GM18873 (cell line): Measurements from ENCODE around the gene NT5C3A.
"Not testable (repeated sequence)": the region's sequence is repeated elsewhere in the genome, so short reads cannot be mapped to it uniquely, and the experiment has no call there.

ENCODE experiments used
- ATAC-seq: cut with Tn5 transposase; IDR thresholded peaks from one replicate; pipeline ENCODE4 v1.9.1; 2021; ENCODE audit warnings: mild to moderate bottlenecking, moderate library complexity, moderate number of reproducible peaks; ENCODE audit not compliant: unreplicated experiment, low FRiP score

NT5C3A gene

DNA sequence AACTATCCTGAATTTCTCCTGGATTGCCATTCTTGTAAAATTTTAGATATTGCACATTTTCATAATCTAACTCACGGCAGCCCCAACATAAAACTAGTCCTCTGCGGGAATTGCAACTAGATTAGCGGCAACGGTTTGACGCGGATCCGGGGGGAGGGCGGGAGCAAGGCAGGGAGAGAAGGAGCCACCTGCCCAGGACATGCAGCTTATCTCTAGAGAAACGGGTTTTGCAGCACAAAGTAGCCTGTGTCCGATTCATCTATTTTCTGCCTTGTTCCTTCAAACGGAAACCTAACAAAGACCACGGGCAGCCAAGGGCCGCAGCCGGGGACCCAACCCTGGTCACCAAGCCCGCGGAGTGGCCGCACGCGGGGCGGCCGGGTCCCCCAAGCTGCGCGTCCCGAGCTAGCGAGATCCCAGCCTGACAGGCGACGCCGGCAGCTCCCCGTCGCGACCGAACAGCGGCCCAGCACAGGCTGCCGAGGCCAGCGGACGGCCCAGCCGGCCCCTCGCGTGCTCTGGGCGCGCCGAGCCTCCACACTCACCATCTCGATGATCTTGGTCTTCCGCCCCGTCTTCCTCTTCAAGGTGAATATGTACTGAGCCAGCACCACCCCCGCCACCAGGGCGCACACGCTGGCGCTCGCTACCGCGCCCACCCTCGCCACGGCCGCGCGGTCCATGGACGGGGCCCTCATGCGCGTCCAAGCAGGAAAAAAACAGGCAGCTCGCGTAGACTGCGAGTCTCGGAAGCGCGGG, at the start of gene NT5C3A:
Gene NT5C3A (minus strand): TSS at position 754 of the 759 bp plus-strand sequence. CDS start 71 bp downstream, at position 683.
- ATAC-seq = peak; percentile 38

DNA sequence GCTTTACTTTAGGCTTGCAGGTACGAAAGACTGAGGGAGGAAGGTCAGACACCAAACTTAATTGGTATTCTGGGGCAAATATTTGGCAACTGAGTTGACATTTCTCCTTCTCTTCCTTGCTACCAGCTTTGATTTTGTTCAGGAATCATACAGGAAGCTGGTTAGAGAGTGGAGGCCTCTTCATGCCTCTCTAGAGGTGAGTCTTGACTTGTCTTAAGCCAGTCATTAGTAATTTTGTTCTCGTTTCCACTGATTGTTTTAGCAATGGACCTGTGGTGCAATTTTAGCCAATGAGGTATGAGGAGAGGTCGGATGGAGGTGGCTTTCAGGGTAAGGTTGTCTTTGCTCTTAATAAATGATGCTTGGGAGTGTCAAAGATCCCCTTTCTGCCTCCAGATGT, 49.0 kb upstream of the NT5C3A start:
- ATAC-seq = no peak

DNA sequence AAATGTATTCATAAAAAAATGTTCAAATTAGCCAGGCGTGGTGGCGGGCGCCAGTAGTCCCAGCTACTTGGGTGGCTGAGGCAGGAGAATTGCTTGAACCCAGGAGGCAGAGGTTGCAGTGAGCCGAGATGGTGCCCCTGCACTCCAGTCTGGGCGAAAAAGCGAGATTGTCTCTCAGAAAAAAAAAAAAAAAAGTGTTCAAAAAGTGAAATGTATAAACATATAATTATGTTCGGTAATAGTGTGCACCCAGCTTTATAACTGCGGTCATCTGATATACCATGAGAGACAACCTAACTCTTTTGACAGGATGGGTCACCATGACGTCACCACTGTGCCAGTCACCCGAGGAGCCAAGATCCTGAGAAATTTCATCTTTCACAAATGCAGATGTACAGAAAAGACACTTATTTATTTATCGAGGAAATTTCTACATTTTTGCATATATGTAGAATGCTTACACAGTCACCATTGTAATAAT, 47.2 kb upstream of the NT5C3A start:
- no peak for ATAC-seq

DNA sequence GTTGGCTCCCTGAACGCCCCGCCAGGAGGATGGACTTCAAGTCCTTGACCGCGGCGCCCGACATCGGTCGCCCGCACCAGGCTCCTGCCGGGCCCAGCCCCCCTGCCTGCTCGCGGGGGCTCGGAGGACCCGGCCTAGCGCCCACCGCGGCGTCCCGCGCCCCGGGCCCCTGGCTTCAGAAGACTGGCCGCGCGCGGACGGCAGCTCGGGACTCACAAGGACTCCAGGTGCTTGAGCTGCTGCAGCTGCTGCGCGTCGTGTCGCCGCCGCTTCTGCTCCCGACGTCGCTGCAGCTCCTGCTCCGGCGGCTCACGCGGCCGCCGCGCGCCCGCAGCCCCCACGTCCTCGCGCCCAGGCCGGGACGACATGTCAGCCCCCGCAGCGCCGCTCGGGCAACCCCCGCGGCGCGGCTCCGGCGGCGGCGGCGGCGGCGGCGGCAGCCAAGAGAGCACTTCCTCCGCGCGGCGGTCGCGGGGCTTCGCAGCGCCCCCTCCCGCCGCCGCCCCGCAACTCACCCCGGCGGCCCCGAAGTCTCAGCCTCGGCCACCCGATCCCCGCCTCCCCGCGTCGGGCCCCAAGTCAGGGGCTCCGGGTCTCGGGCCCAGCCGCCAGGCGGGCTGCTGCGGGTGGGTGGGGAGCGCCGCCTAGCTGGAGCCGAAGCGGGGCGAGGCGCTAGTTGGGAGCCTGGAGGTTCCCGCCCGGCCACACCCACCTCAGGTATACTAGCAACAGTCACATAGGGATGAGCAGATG, 46.6 kb upstream of the NT5C3A start, which contains the start of gene RP9:
Gene RP9 (minus strand): TSS at position 400 of the 753 bp plus-strand sequence. CDS start 32 bp downstream, at position 368.
- ATAC-seq = peak; percentile 62

DNA sequence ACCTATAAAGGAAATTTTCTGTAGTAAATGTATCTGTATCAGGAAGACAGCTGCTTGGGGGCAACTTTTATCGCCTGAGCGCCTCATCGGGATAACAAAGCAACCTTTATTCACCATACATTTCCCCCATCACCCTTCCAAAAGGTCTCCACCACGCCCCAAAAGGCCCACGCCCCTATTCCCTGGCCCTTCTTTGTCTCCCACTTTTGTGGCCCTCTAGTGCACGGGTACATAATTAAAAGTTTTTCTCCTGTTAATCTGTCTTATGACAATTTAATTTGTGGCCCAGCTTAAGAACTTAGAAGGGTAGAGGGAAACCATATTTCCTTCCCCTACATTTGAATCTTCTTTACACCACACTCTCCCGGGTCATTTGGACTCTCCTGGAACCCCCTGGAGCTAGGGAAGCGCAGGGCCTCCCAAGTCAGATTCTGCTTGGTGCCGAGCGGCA, 46.0 kb upstream of the NT5C3A start:
- no peak for ATAC-seq

DNA sequence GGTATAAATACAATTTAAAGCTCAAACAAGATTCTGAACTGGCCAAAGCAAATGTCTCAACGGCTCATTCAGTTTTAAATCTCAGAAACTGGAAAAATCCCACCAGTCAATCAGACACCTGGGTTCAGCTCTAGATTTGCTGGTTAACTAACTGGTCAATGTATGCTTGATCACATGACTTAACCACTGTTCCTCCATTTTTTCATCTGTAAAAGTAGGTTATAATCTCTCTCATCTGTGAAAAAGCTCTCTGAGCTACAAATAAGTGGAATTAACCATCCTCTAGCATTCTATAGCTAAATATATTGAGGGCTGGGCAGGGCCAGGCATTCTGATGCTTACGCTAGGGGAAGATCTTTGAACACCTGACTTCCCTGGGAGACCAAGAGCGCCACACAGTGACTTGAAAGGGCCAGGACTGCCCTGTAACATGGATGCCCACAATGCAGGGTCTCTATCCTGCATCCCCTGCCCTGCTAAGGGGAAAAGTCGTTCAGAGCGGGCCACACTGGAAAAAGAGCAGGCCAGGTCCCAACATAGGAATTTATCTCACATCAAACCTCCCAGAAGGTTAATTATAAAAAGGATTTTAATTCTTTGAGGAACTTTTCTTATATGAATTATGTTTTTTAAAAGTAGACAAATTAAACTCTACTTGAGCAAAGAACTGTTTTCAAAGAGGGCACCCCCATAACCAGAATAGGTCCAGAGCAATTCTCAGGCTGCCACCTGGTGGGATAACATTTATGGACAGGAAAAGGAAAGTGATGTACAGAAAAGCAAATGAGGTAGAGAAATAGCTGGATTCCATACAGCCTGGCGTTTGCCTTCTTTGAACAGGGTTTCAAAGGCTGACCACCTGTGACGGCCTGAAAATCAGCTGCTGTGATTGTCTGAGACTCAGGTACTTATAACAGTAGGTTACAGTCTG, 44.8 kb upstream of the NT5C3A start:
- ATAC-seq = no peak

DNA sequence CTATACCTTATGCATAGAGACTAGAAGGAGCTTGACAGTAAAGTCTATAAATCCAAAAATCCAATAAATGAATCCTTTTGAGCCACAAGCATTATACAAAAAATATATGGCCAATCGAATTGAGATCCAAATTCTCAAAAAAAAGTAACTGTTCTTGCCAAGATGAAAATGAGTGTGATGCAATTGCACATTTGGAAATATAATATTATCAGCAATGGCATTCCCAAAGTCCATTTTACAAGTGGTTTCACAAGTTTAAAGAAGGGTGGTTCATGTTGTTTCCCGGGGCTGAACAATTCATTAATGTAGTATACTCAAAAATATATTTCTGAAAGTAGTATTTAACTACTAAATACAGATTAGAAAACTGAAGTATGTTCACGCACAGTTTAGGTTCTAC, 39.3 kb upstream of the NT5C3A start:
- ATAC-seq = no peak

DNA sequence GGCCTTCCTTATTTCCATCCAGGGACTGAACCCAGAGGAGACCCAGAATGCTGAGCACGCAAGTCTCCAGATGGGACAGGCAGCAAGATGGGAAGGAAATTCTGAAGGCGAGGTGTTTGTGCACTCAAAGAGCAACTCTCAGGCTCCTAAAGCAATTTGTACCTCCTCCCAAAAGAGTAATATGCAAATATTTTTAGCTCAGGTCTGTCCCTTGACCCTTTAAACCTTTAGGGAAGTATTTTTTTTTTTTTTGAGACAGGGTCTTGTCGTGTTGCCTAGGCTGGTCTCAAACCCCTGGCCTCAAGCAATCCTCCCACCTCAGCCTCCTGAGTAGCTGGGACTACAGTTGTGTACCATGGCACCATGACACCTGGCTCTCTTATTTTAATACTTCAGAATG, 38.2 kb upstream of the NT5C3A start:
- ATAC-seq = no peak

DNA sequence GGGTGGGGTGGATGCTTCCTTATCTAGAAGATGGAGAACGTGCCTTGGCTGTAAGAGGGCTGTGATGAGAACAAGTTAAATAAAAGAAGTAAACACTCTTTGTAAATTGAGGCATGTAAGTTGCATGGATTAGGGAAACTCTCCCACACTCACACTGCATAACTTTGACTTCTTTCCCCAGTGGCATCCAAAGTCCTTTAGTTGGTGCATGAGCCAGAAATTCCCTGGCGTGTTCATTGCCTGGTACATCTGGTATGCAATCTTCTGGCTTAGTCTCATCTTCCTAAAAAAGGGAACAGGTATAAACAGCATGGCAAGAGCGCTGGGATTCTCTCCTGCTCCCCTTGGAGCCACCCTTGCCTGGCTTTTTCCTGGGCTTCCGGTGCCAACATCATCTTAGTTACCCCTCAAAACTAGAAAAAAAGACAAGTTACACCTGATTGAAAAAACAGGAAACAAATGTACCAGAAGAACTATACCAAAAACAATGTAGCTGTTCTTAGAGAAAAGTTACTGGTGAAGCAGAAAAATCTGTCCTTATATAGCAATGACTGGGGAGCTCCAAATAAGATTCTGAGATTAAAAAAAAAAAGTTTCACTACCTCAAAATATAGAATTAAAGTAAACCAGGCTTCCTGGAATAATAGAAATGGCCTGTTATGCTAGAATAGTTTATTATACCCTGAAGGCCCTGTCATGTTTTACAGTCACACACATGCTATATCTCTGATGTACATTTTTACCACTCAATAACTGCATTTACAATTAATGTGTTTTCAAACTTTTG, 36.8 kb upstream of the NT5C3A start:
- ATAC-seq = no peak

DNA sequence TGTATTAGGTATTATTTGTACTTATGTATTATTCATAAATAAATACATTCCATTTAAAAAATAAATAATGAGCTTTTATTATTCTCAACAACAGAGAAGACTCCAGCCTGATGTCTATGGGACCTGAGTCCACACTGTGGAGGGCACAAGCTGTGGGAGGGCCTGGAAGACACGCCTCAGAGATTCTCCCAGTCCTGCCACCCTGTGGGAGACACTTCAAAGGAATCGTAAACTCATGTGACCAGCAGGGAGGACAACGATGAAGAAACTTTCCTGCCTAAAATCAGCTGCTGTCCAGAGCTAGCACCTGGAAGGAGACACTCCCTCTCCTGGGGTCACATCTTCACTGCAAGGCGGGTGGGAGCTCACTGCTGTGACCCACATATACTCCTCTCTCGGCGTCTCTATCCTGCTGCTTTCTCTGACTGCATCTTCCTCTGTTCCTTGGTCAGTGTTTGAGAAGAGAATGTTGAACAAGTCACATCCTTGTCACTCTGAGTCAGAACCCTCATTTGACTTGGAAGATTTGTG, 32.2 kb upstream of the NT5C3A start:
- ATAC-seq = not testable (repeated sequence)

DNA sequence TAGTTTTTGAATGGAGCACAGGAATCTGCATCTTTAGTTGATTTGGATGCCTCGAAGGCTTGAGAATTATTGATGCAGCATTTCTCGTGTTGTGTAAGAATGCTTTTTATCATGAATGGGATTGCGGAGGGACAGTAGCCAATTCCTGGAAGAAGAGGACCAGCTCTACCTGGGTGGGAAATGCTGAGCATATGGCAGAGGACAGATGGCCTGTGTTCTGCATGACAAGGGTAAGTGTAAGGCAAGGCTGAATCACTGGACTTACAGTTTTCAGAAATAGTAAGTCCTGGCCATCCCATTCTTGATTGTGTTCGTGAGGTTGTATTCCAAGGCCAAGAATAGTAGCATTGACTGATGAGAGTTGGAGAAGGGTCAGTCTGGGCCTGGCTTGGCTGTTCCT, 30.7 kb upstream of the NT5C3A start:
- ATAC-seq = no peak

DNA sequence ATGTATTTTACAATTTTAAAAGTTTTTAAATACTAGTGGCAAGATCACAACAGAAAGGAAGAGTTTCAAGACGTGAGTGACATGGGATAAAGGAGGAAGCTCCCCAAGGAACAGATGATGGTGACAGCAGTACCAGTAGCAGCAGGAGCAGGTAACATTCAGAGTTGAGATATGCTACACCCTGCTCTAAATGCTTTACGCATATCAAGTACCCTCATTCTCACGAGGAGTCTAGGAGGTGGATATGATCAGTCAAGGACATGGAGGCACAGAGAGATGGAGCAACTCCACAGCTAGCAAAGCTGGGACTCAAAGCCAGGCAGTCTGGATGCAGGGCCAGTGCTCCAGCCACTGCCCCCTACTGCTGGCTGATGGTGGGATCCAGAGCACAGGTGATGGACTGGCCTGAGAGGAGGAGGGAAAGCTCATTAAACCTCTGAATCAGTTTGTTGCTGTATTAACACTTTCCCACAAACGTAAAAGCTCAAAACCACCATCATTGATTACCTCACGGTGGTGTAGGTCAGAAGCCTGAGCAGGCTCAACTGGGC, 29.1 kb upstream of the NT5C3A start:
- no peak for ATAC-seq

DNA sequence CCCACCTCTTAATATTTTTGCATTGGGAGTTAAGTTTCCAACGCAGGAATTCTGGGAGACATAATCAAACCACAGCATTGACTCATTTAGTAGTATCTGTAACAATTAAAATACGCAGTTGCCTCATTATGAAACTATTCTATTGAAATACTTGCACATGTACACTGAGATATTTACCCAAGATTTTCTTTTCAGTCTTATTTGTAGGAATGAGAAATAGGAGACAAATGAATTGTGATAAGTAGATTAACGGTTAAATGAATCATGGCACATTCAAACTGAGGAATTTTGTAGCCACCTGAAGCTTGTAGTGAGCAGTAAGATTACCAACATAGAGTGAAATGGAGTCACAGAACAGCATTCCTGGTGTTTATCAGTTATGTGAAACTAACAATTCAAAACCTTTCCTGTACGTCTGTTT, 28.5 kb upstream of the NT5C3A start:
- ATAC-seq = no peak

DNA sequence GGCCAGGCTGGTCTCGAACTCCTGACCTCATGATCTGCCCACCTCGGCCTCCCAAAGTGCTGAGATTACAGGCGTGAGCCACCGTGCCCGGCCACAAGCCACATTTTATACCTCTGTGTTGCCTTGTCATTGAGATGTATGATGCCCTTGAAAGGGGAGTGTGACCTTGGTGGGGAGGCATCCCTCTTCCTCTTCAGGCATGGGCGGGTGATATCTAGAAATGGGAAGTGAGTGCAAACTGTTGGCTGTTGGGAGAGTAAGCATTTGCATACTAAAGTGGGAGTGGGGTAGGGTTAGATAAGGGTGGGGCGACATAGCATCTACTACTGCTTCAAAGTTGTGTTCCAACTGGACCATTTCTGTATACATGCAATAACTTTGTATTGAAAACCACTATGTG, 26.6 kb upstream of the NT5C3A start:
- no peak for ATAC-seq

DNA sequence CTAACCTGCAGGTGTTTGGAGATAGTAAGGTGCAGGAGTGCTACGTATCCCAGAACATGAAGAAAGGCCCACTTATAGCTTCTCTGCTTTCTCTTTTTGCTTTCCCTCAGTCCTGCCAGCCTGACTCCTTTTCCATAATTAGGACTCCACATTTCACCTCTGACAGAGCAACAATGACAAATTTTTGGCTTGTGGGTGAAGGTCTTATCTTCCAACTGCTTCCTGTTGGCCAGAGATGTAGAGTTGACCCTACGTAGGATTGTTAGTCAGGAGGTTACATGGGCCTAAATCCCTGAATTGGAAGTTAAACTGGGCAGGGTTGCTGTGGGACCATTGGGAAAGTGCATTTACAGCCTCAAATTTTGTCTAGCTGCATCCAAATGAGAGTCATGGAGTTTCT, 25.3 kb upstream of the NT5C3A start:
- no peak for ATAC-seq

DNA sequence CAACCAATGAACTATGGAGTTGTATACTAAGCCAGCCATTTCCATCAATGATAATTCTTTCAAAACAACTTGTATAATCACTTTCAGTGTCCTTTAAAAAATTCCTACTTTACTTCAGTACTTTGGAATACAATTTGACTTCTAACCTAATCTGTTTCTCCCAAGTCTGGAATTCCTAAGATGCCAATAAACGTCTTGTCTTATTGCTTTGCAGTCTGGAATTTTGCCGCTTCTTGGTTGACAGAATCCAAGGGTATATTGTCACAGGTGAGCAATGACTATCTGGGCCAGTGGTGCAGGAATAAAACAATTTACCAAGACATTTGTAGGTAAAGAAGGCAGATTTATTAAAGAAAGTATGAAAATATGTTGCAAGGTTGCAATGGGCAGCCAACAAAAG, 24.8 kb upstream of the NT5C3A start:
- no peak for ATAC-seq

DNA sequence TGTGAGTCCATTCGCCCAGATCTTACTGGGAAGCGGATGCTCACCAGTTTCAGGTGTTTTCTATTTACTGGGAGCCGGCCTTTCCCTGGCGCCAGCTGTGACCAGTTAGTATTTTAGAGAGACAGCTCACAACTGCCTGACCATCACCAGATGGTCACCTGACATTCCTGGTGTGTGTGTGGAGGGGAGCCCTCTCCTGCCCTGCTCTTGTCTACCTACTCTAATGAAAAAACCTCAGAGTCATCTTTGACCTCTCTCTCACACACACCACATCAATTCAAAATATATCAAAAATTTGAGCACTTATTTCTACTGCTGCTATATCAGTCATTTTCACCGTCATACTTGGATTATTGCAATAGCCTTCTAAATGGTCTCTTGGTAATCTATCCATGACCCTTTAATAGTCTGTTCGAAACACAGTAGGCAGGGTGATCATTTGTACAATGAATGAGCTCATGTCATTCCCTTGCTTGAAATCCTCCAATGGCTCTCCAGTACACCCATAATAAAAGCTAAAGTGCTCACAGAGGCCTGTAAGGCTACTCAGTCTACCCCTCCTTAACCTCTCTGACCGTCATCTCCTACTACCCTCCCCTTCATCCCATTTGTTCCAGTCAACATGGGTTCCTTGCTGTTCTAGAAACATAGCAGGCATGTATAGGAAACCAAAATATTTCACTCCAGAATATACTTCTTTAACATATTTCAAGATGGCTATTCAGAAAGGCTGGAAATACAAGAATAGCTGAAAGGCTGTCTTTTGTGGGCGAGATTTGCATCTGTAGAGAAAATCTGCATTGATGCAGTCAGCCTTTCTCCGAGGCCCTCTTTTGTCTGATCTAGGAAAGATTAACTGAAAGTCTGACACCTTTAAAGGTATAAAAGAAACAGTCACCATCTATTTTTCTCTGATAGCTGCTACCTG, 17.5 kb upstream of the NT5C3A start:
- no peak for ATAC-seq

DNA sequence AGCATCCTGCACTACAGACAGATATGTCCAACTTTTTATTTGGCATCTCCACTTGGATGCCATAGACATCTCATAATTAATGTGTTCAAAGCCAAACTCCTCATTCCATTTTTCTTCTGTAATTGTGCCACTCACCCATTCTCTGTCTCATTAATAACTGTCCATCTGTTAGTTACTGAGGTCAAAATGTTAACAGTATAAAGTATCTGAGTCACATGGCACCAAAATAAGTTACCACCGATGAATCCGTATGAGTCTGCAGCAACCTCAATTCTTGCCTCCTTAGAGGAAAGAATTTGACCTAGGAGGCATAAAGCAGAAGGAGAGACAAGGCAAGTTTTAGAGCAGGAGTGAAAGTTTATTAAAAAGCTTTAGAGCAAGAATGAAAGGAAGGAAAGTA, 16.5 kb upstream of the NT5C3A start:
- ATAC-seq = no peak
